G401 (cell line): ENCODE measurements around the gene KRT13. TPM values are rescaled to one million over a fixed set of nuclear protein-coding genes. Genes with fewer than 3 reads are reported as not detected.

Experiments
- DNase-seq: peaks from one replicate; pipeline ENCODE4 v3.0.0-alpha.2; 2015; ENCODE audit warnings: low spot score
- in situ Hi-C: cut with HindIII; loops from 2 replicates; pipeline ENCODE4 v1.10.0; 2016; ENCODE audit warnings: low sequenced_read_pairs, mixed read lengths
- total RNA-seq: library from RNA; depleted of rRNA; stranded (reverse); fragments of >200 nt; shearing (Covaris generic); gene quantifications from 2 replicates; pipeline ENCODE4 v1.2.3, GENCODE V29; 2014

The KRT13 gene
- total RNA-seq, 1 experiment from 2014 or later: not detected

DNA sequence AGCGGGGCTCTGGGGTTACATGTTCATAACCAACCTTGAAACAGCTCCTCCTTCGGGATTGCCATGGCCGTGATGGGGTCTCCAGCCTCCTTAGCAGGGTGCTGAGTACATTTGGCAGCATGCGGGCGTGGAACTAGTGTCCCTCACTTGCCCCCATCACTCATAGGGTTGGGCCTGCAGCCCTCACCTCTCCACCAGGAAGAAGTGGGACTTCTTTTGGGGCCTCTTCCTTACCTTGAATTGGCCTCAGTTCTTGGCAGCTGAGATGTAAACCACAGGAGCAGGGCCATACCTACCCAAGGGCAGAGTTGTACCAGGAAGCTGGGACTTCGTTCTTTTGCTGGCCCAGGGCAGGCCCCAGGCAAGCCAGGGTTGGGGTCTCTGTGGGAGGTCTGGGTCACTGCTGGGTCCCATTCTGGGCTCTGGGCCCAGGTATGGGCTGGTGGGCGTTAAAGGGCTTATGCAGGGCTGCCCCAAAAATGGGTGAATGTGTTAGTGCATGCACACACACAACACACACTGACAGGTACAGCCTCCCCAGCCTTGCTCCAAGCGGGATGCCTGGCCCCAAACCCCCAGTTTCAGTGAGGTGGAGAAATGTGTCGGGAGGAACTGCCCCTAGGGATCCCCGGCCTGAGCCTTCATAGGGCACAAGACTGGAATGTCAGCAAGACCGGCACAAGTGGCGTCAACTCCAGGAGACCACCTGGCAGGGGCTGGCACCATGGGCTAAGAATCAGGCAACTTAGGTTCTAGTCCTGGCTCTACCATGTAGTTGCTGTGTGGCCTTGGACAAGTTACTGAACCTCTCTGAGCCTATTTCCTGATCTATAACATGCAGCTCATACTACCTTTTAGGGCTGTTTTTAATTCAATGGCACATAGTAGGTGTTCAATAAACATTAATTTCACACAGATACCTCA lies 17.2 kb upstream of the KRT13 start:
- in situ Hi-C loops: no loop called here
- DNase-seq: no peak

GRCh38 chr17:41521574-41522261 lies 16.3 kb upstream of the KRT13 start:
- no peak for DNase-seq
- in situ Hi-C loops: no loop called here

- in situ Hi-C loops: no loop called here
- no peak for DNase-seq
These were observed 15.6 kb upstream of the KRT13 start for GRCh38 chr17:41520821-41521521.

DNA sequence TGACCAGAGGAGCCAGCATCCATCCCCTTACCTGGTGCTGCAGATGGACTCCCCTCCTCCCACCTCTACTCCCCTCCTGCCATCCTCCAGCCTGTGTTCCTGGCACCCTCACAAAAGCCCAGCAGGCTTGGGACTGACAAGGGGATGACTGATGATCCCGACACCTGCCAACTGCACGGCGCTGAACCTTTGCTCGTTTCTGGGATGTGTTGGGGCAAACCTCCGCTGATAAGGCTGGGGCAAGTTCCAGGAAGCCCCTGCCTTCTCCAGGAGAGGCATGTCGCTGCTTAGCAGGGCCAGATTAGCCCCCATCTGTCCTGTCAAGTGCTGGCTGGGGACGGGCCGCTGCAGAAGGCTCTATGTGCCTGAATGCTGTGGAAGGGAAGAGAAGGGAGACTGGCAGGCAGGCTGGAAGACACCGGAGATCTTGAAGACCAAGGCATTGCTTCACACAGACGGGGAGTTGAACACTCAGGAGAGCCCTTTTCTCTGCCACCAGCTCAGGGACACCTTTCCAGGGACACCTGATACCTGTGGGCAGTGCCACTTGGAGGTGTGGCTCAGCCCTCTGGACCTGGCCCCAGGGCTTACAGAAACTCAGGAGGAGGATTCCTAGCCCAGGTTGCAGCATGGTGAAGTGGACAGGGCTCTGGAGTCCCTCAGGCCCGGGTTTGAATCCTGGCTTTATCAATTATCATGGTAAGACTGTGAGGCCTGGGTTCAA lies 14.3 kb upstream of the KRT13 start:
- in situ Hi-C loops: no loop called here

DNA sequence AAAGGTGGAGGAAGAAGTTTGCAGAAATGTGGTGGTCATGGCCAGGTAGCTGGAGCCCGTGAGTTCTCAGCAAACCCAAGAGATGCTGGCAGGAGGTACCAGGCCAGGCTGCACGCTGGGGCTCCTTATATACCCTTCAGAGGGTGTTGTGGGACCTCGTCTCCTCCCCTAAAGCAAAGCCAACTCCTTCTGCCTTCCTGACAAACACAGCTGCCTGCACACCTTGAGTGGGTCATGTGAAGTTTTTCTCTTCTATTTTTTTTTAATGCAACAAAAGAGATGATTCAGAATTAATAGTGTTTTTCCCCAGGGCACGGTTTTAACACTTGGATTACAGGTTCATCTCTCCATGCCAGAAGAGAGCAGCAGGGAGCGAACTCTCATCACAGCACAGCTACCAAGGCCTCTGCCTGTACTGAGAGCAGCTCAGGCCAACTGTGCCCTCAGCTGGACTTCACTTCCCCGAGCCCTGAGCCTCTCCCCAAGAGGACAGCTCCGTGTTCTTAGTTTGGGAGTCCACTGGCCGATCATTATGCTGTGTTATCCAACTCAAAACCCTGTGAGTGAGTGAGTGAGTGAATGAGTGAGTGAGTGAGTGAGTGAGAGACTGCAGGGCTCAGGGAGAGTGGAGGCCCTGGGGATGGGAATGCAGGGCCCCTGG lies 13.5 kb upstream of the KRT13 start, which contains the start of gene KRT15:
TSS of gene KRT15 (minus strand) at position 102 of the 661 bp plus-strand sequence. CDS start at position 39, 63 bp downstream.
- in situ Hi-C loops: no loop called here
- peak; percentile 46 for DNase-seq

More for the DNA sequence above, 14.3 kb upstream of the KRT13 start:
- peak; percentile 76 for DNase-seq

DNA sequence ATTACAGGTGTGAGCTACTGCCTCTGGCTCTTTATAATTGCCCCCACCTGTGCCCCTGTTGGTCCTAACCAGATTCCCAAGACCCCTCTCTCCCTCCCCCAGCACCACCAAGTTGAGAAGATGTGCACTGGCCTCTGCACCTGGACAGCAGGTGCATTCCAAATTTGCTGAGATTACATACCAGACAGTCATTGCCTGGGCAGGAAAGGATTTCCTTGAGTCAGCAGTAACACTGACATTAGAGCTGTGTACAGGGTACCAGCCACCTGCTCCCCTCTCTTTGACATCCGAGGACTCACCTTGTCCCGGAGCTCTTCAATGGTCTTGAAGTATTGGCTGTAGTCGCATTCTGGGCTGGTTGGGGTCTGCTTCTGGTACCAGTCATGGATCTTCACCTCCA lies 12.6 kb upstream of the KRT13 start:
- DNase-seq: no peak
- in situ Hi-C loops: no loop called here

DNA sequence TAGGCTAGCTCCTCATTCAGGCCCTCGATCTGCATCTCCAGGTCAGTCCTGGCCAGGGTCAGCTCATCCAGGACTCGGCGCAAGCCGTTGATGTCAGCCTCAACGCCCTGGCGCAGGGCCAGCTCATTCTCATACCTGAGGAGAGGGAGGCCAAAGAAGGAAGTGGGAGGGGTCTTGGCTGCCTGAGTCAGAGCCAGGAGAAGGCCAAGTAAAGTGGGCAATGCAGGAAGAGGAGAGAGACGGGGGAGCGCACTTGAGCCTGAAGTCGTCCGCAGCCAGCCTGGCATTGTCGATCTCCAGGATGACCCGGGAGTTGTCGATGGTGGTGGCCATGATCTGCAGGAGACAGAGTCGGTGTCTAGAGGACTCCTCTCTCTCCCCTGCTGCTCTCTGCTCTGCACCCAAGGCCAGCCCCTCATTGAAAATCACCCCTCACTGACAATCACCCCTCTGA lies 11.4 kb upstream of the KRT13 start:
- in situ Hi-C loops: no loop called here

GRCh38 chr17:41516147-41516829 lies 10.9 kb upstream of the KRT13 start:
- in situ Hi-C loops: no loop called here
- DNase-seq: no peak

More for the DNA sequence above, 11.4 kb upstream of the KRT13 start:
- DNase-seq: no peak

GRCh38 chr17:41513168-41513547 lies 7.7 kb upstream of the KRT13 start:
- no peak for DNase-seq
- in situ Hi-C loops: no loop called here

GRCh38 chr17:41512546-41513167 lies 7.2 kb upstream of the KRT13 start:
- in situ Hi-C loops: no loop called here

DNA sequence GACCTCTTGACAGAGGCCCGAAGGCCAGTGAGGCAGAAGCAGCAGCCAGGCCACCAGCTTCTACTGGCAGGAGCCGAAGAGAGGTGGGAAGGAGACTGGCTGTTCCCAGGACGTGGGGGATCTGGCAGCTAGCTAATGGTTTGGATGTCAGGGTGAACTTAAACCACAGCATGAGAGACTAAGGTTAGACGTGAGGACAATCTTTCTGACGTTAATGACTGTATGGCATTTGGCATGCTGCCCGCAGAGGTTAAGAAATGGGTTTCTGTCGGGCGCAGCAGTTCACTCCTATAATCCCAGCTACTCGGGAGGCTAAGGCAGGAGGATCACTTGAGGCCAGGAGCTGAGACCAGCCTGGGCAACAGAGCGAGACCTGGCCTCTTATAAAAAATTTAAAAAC lies 6.3 kb upstream of the KRT13 start:
- in situ Hi-C loops: no loop called here
- peak; percentile 22 for DNase-seq

More at GRCh38 chr17:41512546-41513167, 7.2 kb upstream of the KRT13 start:
- no peak for DNase-seq

GRCh38 chr17:41511116-41511515 lies 5.7 kb upstream of the KRT13 start:
- no peak for DNase-seq
- in situ Hi-C loops: no loop called here

DNA sequence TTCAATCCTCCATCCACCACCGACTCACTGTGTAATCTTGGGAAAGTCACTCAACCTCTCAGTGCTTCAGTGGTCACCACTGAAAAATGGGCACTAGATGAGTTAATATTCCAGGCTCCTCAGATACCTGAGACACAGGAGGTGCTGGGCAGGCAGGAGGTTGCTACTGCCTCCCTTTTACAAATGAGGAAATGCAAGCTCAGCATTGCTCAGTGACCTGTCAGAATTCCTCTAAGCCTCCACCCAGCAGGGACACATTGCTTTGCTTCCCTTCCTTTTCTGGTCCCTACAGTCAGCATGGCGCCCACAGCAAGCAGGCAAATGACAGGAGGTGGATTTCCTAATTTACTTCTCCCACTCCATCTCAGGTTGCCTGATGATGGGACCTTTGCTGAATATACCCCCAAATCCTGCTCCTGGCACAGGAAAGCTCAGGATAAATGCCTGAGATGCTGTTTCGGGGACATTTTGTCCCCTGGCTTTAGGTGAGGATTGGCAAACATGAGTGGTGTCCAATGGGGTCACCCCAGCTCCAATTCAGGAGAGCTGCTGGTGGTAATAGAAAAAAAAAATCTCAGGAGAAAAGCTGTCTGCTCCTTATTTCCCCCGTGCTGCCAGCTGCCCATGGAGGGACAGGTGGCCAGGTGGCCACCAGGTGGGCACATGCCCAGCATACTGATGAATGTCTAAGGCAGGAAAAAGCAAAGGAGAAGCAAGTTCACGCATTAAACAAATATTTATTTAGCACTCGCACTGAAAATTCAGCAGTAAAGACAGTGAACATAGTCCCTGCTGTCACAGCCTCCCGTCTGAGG lies 5.0 kb upstream of the KRT13 start:
- in situ Hi-C loops: no loop called here
- peak; percentile 78 for DNase-seq

DNA sequence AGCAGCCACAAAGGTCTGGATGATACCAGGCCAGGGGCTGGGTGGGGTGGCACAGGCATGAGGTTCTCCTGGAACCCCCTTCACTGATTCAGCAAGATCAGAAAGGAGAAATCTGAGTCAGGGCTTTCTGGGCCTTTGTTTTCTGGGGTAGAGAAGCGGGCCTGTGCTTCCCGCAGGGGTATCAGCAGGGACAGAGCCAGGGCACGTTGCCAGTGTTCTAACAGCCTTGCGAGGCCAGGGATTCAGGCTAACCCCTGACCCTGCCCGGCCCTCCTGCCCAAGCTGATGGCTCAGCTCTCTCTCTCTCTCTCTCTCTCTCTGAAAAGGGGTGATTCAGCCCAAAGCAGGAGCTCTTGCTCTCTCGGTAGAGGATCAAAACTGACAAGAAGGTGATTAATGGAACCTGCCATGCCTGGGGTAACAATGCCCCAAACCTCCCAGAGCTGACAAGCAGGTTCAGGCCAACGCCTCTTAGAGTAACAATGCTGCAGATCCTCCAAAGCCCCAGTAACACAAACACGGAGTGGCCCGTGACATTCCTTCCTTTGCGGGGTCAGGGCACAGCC lies 2.0 kb upstream of the KRT13 start:
- DNase-seq: no peak
- in situ Hi-C loops: no loop called here

DNA sequence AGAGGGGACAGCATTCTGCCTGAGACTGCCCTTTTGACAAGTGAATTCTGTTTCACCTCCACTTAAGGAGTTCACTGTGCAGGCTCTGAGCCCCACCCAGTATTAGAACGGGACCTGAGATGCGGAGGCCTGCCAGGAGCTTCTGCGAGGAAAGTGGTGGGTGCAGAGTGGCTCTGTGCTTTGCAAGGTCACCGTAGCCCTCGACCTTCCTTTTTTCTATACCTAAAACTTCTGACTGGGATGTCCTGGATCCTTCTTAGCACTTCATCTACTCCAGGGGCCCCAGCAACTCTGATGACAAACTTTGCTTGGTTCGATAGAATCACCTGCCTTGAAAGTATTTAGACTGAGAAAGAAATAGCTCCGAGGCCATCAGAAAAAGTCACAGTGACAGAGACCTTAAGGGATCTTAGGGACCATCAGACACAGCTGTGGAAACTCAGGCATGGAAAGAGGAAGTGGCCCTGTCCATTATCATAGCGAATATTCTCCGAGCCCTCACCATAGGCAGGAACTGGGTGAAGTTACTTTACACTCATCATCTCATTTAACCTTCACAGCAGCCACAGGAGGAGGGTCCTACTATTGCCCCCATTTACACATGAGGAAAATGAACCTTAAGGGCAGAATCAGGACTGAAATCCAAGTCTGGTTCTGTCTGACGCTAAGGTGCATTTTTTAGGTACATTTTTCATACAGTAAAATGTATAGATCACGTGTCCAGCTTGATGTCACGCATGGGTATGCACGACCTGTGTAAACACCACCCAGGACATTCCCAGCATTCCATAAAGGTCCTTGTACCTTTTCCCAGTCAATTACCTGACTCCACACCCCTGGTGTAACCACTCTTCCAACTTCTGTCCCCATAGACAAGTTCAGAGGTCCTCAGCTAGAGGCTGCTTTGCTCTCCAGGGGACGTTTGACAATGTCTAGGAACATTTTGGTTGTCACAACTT lies 676 bp upstream of the KRT13 start:
- in situ Hi-C loops: no loop called here
- DNase-seq: no peak
